K562 (cell line): Measurements from ENCODE around the gene DVL2. TPM values are rescaled to one million over a fixed set of nuclear protein-coding genes. Genes with fewer than 3 reads are reported as not detected.
A peak's percentile ranks its signal among the peaks of the same experiment; 100 is the strongest.

ENCODE experiments used
- CBX1 ChIP-seq: sonication (generic); IDR thresholded peaks from 2 replicates; pipeline ENCODE4 v1.6.1; 2016; ENCODE audit warnings: antibody characterized with exemption, low read depth, mild to moderate bottlenecking
- KDM1A ChIP-seq, 2 experiments: fragments of 450-650 bp; IDR thresholded peaks; 2 replicates each; pipeline ENCODE4 v1.6.1; 2016; ENCODE audit warnings: mild to moderate bottlenecking in 2 of 2
- SNRNP70 ChIP-seq: fragments of 200-400 bp; formaldehyde crosslinking; optimal IDR thresholded peaks from 2 replicates; pipeline ENCODE3; 2017; ENCODE audit warnings: low read depth, low read length
- ZNF217 ChIP-seq: sonication (generic); formaldehyde crosslinking; IDR thresholded peaks from 2 replicates; pipeline ENCODE4 v1.8.0; 2022; ENCODE audit warnings: mild to moderate bottlenecking, missing genetic modification reagents
- ZNF318 ChIP-seq, 2 experiments: fragments of 450-650 bp; IDR thresholded peaks; 2 replicates each; pipeline ENCODE4 v1.6.1; 2016; ENCODE audit warnings: mild to moderate bottlenecking in 2 of 2, borderline replicate concordance in 1 of 2, low read depth in 1 of 2, moderate library complexity in 1 of 2
- polyA plus RNA-seq, 8 experiments: library from polyadenylated mRNA; depleted of rRNA in 4 of 8; stranded (reverse) in 5 of 8; unstranded in 3 of 8; fragments of >200 nt; fragmentation: Nextera tagmentation in 2 of 8; fragmentation: Illumina TruSeq in 1 of 8; extraction: Ambion mirVana in 2 of 8; extraction: Trizol in 1 of 8; gene quantifications; 2 replicates each; pipeline versions ENCODE4 v1.2.1 to v1.2.3, GENCODE V29; 2011 to 2014; ENCODE audit warnings: inconsistent platforms in 1 of 8, missing spikeins in 1 of 8
- total RNA-seq, 7 experiments: library from RNA; depleted of rRNA in 6 of 7; stranded (reverse); fragments of >200 nt in 6 of 7; fragmentation: Illumina TruSeq in 2 of 7; extraction: Trizol in 2 of 7; gene quantifications; 2 replicates each; pipeline versions ENCODE4 v1.2.1 to v1.2.3, GENCODE V29; 2011 to 2021; ENCODE audit warnings: low replicate concordance in 1 of 7
- TF ChIP-seq, protein P1 (sequence below), 2 experiments: fragments of 450-650 bp; formaldehyde crosslinking in 1 of 2; IDR thresholded peaks; 2 replicates each; pipeline versions ENCODE4 v1.4.0 to v1.6.1; 2014 to 2020; ENCODE audit warnings: mild to moderate bottlenecking in 2 of 2, borderline replicate concordance in 1 of 2, low read depth in 1 of 2
- TF ChIP-seq, protein P2 (sequence below), 2 experiments: IDR thresholded peaks; 2 replicates each; pipeline ENCODE4 v1.6.1; 2011; ENCODE audit warnings: borderline replicate concordance in 1 of 2, control low read depth in 1 of 2, low read depth in 1 of 2, low read length in 1 of 2, mild to moderate bottlenecking in 1 of 2, mixed read lengths in 1 of 2, moderate library complexity in 1 of 2; ENCODE audit not compliant: insufficient read depth in 1 of 2, insufficient read length in 1 of 2, poor library complexity in 1 of 2, severe bottlenecking in 1 of 2; ENCODE audit errors: extremely low read depth in 1 of 2

Gene DVL2
- total and polyA plus RNA-seq, 9 of the 15 experiments (the other 6 are each of a cell fraction or from before 2014, with no cell fraction given): 1.3 to 49.5 (median 24.3) TPM

GRCh38 chr17:7242717-7243452 is 8.6 kb upstream of the DVL2 start (continued):
- TF ChIP-seq, protein P1, sequence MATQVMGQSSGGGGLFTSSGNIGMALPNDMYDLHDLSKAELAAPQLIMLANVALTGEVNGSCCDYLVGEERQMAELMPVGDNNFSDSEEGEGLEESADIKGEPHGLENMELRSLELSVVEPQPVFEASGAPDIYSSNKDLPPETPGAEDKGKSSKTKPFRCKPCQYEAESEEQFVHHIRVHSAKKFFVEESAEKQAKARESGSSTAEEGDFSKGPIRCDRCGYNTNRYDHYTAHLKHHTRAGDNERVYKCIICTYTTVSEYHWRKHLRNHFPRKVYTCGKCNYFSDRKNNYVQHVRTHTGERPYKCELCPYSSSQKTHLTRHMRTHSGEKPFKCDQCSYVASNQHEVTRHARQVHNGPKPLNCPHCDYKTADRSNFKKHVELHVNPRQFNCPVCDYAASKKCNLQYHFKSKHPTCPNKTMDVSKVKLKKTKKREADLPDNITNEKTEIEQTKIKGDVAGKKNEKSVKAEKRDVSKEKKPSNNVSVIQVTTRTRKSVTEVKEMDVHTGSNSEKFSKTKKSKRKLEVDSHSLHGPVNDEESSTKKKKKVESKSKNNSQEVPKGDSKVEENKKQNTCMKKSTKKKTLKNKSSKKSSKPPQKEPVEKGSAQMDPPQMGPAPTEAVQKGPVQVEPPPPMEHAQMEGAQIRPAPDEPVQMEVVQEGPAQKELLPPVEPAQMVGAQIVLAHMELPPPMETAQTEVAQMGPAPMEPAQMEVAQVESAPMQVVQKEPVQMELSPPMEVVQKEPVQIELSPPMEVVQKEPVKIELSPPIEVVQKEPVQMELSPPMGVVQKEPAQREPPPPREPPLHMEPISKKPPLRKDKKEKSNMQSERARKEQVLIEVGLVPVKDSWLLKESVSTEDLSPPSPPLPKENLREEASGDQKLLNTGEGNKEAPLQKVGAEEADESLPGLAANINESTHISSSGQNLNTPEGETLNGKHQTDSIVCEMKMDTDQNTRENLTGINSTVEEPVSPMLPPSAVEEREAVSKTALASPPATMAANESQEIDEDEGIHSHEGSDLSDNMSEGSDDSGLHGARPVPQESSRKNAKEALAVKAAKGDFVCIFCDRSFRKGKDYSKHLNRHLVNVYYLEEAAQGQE (IDR thresholded peaks at IDR 0.05; ENCODE audit: borderline replicate concordance): peak; percentile 72
- TF ChIP-seq, protein P1 (CRISPR knock-in tag; IDR thresholded peaks at IDR 0.05; ENCODE audit: low read depth): no peak
- TF ChIP-seq ZNF318 (IDR thresholded peaks at IDR 0.05; ENCODE audit: borderline replicate concordance in 1 of 2, low read depth in 1 of 2): peak in 1 of 2 experiments; percentile 85; a peak in 2 of 4 replicates
- no peak for TF ChIP-seq SNRNP70
- TF ChIP-seq, protein P2, sequence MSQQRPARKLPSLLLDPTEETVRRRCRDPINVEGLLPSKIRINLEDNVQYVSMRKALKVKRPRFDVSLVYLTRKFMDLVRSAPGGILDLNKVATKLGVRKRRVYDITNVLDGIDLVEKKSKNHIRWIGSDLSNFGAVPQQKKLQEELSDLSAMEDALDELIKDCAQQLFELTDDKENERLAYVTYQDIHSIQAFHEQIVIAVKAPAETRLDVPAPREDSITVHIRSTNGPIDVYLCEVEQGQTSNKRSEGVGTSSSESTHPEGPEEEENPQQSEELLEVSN (IDR thresholded peaks at IDR 0.05; ENCODE audit: borderline replicate concordance in 1 of 2, extremely low read depth in 1 of 2, insufficient read depth in 1 of 2, insufficient read length in 1 of 2, low read depth in 1 of 2, low read length in 1 of 2, poor library complexity in 1 of 2, severe bottlenecking in 1 of 2): peak; percentile 16 to 33
- TF ChIP-seq ZNF217 (CRISPR knock-in tag): no peak
- TF ChIP-seq KDM1A (IDR thresholded peaks at IDR 0.05): no peak
- TF ChIP-seq CBX1: peak; percentile 59; the same call in 1 of the 2 replicates
